Measurements from ENCODE around the gene NRP2. TPM values are rescaled to one million over a fixed set of nuclear protein-coding genes. Genes with fewer than 3 reads are reported as not detected.

NRP2 gene
- total and polyA plus RNA-seq, 2 of the 13 experiments (the other 11 are each of a cell fraction or from before 2014, with no cell fraction given) = 0.65 to 1.4 TPM

DNA sequence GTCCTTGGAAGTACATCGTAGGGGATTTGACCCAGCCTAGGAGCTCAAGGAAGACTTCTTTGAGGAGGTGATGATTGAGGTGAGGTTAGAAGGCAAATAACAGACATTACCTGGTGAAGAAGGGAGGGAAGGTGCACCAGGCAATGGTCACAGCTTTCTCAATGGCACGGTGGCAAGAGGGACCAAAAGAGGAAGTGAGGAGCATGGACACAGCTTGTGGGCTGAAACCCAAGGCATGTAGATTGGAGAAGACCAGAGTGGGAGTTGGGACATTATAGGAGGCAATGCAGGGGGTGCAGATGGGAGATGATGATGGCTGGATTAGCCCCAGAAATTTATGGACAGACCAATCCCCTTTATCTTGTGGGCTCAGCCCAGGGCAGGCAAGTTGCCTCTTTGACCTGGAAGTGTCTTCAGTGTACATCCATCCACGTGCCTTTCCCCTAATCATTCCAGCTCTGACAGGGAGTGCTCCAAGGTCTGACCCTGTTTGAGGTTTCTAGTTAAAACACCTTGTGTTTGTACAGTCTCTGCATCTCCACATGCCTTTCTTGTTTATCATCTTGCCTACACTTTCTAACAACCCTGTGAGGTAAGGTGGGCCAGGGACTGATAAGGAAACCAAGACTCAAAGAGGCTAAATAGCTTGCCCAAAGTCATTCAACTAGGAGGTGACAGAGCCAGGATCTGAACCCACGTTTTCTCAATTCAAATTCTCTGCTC is 59.1 kb downstream of the NRP2 start:
- no peak for FAIRE-seq
- WGBS (ENCODE audit: low lambda C conversion rate) = 29% methylated on average over 4 of the region's 4 CpGs
- ChIA-PET CTCF (ENCODE audit: low intra/inter-chr PET ratio, low total read pairs) (no interaction called here), POLR2A (no interaction called here)
- peaks cover 20% of the 10 kb centered on the region for H3K4me1 ChIP-seq (ENCODE audit: insufficient read depth, low read length)
- BruUV-seq (replicated peaks) = no TSS peak
- H3K4me2 ChIP-seq (ENCODE audit: low read depth, low read length) = no peak overlapping the region
- H3K9ac ChIP-seq (ENCODE audit: insufficient read depth, low read depth, low read length) = no peak overlapping the region
- H3K9me3 ChIP-seq (ENCODE audit: low read length) = no peaks in the 10 kb centered on the region
- no peak overlapping the region for H3K27ac ChIP-seq (ENCODE audit: extremely low read length, insufficient read depth, low read length)
- H3K4me3 ChIP-seq (replicated peaks in 1 of 3; ENCODE audit: insufficient read depth in 1 of 3, low read depth in 2 of 3, low read length in 3 of 3) = no peak overlapping the region
- no peaks in the 10 kb centered on the region; a peak in 1 of 5 replicates for H3K27me3 ChIP-seq (ENCODE audit: control insufficient read depth in 1 of 2, insufficient read depth in 2 of 2, low read length in 2 of 2)
- no peak for DNase-seq (ENCODE audit: low spot score)
- no peaks in the 10 kb centered on the region for H4K20me1 ChIP-seq (ENCODE audit: insufficient read depth, low read length)
- no peak for TF ChIP-seq SP140L (CRISPR knock-in tag; IDR thresholded peaks at IDR 0.05; ENCODE audit: borderline replicate concordance)
- no peak for TF ChIP-seq ZFP62 (CRISPR knock-in tag; IDR thresholded peaks at IDR 0.05)
- no peak for TF ChIP-seq PHF20 (CRISPR knock-in tag; IDR thresholded peaks at IDR 0.05)
- no peak for TF ChIP-seq ZNF382 (CRISPR knock-in tag; IDR thresholded peaks at IDR 0.05; ENCODE audit: borderline replicate concordance)
- TF ChIP-seq AHR (CRISPR knock-in tag; IDR thresholded peaks at IDR 0.05) = no peak
- no peak for TF ChIP-seq ZNF670 (CRISPR knock-in tag; IDR thresholded peaks at IDR 0.05; ENCODE audit: borderline replicate concordance)
- H3K36me3 ChIP-seq (replicated peaks in 1 of 2; ENCODE audit: control insufficient read depth in 1 of 2, insufficient read depth in 2 of 2, low read length in 2 of 2) = no peaks in the 10 kb centered on the region
- intact Hi-C loops (cut with micrococcal nuclease; ENCODE audit: unreplicated experiment) (no loop called here), in situ Hi-C loops (cut with HindIII; ENCODE audit: extremely low pct_ligation_motif_present, low pct_unique_long_range_greater_than_20kb) (no loop called here)
- no peak for ATAC-seq
- no peaks in the 10 kb centered on the region for H3K79me2 ChIP-seq (ENCODE audit: insufficient read depth, low read length)
- no peak overlapping the region for H2AFZ ChIP-seq (ENCODE audit: low read length)

- FAIRE-seq (no peak), ATAC-seq (no peak), DNase-seq (ENCODE audit: low spot score) (no peak)
- H3K4me3 ChIP-seq (replicated peaks in 1 of 3; ENCODE audit: insufficient read depth in 1 of 3, low read depth in 2 of 3, low read length in 3 of 3) = no peak overlapping the region
- H3K36me3 ChIP-seq (replicated peaks in 1 of 2; ENCODE audit: control insufficient read depth in 1 of 2, insufficient read depth in 2 of 2, low read length in 2 of 2) = no peaks in the 10 kb centered on the region
- in situ Hi-C loops (cut with HindIII; ENCODE audit: extremely low pct_ligation_motif_present, low pct_unique_long_range_greater_than_20kb) (no loop called here), intact Hi-C loops (cut with micrococcal nuclease; ENCODE audit: unreplicated experiment) (no loop called here)
- no peak overlapping the region for H3K4me2 ChIP-seq (ENCODE audit: low read depth, low read length)
- no peaks in the 10 kb centered on the region for H3K79me2 ChIP-seq (ENCODE audit: insufficient read depth, low read length)
- H3K9me3 ChIP-seq (ENCODE audit: low read length) = no peaks in the 10 kb centered on the region
- no peaks in the 10 kb centered on the region for H4K20me1 ChIP-seq (ENCODE audit: insufficient read depth, low read length)
- H3K4me1 ChIP-seq (ENCODE audit: insufficient read depth, low read length) = peaks cover 20% of the 10 kb centered on the region
- no peak overlapping the region for H3K27ac ChIP-seq (ENCODE audit: extremely low read length, insufficient read depth, low read length)
- ChIA-PET POLR2A (no interaction called here), CTCF (ENCODE audit: low intra/inter-chr PET ratio, low total read pairs) (no interaction called here)
- no peak overlapping the region for H2AFZ ChIP-seq (ENCODE audit: low read length)
- 78% methylated on average over 10 of the region's 11 CpGs for WGBS (ENCODE audit: low lambda C conversion rate)
- no peak overlapping the region for H3K9ac ChIP-seq (ENCODE audit: insufficient read depth, low read depth, low read length)
- peaks cover 0 to 3% of the 10 kb centered on the region in 2 experiments; a peak in 1 of 5 replicates for H3K27me3 ChIP-seq (ENCODE audit: control insufficient read depth in 1 of 2, insufficient read depth in 2 of 2, low read length in 2 of 2)
- BruUV-seq (replicated peaks) = no TSS peak
- TF ChIP-seq ADNP (CRISPR knock-in tag; IDR thresholded peaks at IDR 0.05) (no peak), PITX1 (CRISPR knock-in tag; IDR thresholded peaks at IDR 0.05) (no peak), FOSL1 (CRISPR knock-in tag; IDR thresholded peaks at IDR 0.05; ENCODE audit: borderline replicate concordance) (no peak), ZNF777 (CRISPR knock-in tag; IDR thresholded peaks at IDR 0.05) (no peak), ZNF567 (CRISPR knock-in tag; IDR thresholded peaks at IDR 0.05; ENCODE audit: borderline replicate concordance) (no peak), E2F5 (CRISPR knock-in tag; conservative IDR thresholded peaks at IDR 0.05) (no peak), BHLHE40 (IDR thresholded peaks at IDR 0.05; ENCODE audit: low read length) (no peak), ZNF691 (CRISPR knock-in tag; IDR thresholded peaks at IDR 0.05; ENCODE audit: borderline replicate concordance, low read depth) (no peak), PATZ1 (CRISPR knock-in tag; IDR thresholded peaks at IDR 0.05) (no peak), ATM (IDR thresholded peaks at IDR 0.05; ENCODE audit: borderline replicate concordance) (no peak)
Measured at GRCh38 chr2:205743137-205743536, 60.8 kb downstream of the NRP2 start.
